Subcutaneous abdominal adipose tissue (tissue), 5 donors: ENCODE data around the gene TERC.

Experiments used
- H3K27ac ChIP-seq: one replicate; pipeline ENCODE4 v1.7.0; 2013; ENCODE audit warnings: low read depth, mild to moderate bottlenecking, inconsistent platforms, low read length, moderate library complexity
- H3K27me3 ChIP-seq, 5 donors: one replicate each; pipeline ENCODE4 v1.7.0; 2013; ENCODE audit warnings: low read length in 5 of 5, inconsistent platforms in 1 of 5; ENCODE audit not compliant: control insufficient read depth in 5 of 5, insufficient read depth in 4 of 5
- H3K36me3 ChIP-seq, 5 donors: one replicate each; pipeline ENCODE4 v1.7.0; 2013; ENCODE audit warnings: low read length in 5 of 5; ENCODE audit not compliant: control insufficient read depth in 5 of 5, insufficient read depth in 5 of 5
- H3K4me1 ChIP-seq, 5 donors: one replicate each; pipeline ENCODE4 v1.7.0; 2013; ENCODE audit warnings: low read length in 5 of 5, mild to moderate bottlenecking in 3 of 5, moderate library complexity in 1 of 5; ENCODE audit not compliant: control insufficient read depth in 5 of 5, insufficient read depth in 5 of 5
- H3K4me3 ChIP-seq, 5 donors: one replicate each; pipeline ENCODE4 v1.7.0; 2013; ENCODE audit warnings: low read length in 5 of 5, low read depth in 1 of 5
- H3K9ac ChIP-seq, 5 donors: one replicate each; pipeline ENCODE4 v1.7.0; 2013; ENCODE audit warnings: low read length in 5 of 5, mild to moderate bottlenecking in 4 of 5, moderate library complexity in 3 of 5
- H3K9me3 ChIP-seq, 5 donors: one replicate each; pipeline ENCODE4 v1.7.0; 2013; ENCODE audit warnings: low read length in 5 of 5; ENCODE audit not compliant: control insufficient read depth in 5 of 5
- donor health status: healthy.
- donor health status: healthy.
- donor health status: healthy.
- donor health status: healthy.
- donor health status: healthy.

Gene TERC

DNA sequence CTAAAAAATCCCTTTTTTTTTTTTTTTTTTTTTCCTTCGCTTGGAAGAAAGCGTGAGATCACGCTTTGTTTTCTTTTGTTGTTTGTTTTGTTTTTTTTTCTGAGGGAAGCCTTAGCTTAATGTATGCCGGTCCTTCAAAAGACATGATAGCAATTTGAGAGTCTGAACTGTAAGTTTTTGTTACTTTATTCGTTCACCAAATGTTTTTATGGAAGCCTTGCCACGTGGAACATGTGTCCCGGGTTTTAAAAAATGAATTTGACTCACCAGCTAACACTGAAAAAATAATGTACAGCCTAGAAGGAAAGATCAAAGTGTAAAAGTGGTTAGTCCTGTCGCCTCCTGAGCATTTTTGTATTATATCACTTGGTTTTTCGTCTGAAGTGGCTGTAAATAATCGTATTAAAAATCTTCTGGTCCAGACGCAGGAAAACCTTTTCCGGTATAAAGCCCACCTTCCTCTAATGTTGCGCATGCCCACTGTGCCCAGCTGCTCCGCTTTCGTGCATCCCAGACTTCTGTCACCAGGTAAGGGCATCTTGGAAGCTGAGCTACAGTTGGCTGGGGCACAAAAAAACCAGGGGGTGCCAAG lies 7.5 kb upstream of the TERC start:
- peak overlapping the region; percentile 75 to 99 (median 96) for H3K9ac ChIP-seq
- H3K9me3 ChIP-seq, result no peaks in the 10 kb centered on the region
- peaks cover 5 to 29% (median 18%) of the 10 kb centered on the region in 5 donors for H3K4me1 ChIP-seq
- peak overlapping the region; percentile 99 for H3K27ac ChIP-seq
- peak overlapping the region; percentile 76 to 94 (median 86) for H3K4me3 ChIP-seq
- H3K27me3 ChIP-seq, result no peaks in the 10 kb centered on the region
- peaks cover 8 to 22% (median 12%) of the 10 kb centered on the region in 5 donors for H3K36me3 ChIP-seq

DNA sequence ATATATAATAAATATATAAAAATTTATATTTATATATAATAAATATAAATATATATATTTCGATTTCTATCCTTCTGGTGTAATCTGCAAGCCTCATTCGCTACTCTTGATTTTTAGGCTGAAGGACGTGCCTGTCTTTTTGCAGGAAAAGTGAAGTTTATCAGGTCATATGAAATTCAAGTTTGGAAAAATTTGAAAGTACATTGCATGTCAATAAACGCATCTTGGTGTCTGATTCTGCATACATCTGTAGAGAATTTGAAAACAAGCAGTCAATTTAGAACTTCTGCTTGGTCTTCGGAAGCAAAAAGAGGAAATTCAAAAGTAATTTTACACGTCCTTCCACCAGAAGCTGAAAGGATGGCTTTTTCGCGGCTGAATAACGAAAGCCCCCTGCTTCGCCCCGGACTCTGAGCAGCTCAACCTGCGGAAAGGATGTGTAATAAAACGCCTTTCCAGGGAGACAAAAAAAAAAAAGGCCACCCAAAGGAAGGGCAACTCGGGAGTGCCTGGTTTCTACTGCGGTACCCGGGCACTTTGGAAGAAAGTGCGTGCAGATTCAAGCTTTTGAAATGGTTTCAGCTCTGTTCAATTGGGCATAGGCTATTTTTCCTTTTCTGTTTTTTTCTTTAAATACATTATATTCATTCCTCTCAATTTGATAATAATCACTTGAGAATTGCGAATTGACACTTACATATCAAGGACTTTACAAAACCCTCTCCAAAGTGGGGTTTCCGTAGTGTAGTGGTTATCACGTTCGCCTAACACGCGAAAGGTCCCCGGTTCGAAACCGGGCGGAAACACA lies 6.8 kb upstream of the TERC start:
- Histone ChIP-seq H3K27me3 (no peaks in the 10 kb centered on the region), H3K9me3 (no peaks in the 10 kb centered on the region), H3K9ac (peak overlapping the region; percentile 75 to 99 (median 96)), H3K4me3 (peak overlapping the region; percentile 76 to 94 (median 86)), H3K27ac (peak overlapping the region; percentile 99), H3K36me3 (peaks cover 5 to 15% (median 7%) of the 10 kb centered on the region in 5 donors), H3K4me1 (peaks cover 5 to 29% (median 18%) of the 10 kb centered on the region in 5 donors)

DNA sequence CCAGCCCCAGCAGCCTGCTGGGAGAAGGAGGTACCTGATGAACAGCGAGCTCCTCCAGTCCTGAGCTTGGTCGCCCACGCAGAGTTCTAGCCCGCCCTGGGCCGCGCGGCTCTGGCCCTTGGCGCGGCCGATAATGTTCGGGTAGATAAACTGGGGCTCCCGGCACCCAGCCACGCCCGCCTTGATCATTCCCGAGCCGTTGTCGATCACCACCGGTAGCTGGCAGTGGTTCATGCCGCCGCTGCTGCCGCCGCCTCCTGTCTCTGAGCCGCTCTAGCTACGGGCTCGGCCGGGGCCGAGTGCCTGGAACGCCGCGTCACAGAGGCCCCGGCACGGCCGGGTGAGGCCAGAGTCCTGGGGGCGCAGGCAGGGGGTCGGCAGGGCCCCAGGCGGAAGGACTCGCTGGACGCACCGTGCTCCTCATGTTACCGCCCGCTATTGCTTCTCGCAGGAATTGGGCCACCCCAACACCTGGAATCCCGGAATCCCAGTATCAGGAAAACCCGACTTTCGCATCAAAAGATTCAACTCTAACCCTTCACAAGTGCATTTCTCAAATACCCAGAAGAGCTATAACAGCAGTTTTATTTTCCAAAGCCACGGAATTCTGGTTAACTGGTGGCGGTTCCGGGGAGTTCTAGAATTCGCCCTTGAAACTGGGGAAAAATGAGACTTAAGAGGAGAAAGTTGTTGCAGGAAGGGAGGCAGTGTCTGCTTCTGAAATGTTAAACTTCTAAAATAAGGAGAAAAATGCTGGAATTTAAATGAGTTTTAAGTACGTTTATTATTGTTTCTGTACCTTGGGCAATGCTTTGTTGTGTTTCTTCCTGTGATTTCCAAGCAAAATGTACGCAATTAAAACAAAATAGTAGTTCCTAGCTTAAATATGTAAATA lies 4.7 kb upstream of the TERC start, which contains the start of gene ACTRT3:
Gene ACTRT3 (minus strand): TSS at position 275 of the 895 bp plus-strand sequence. CDS start 41 bp downstream, at position 234.
- peaks cover 8 to 24% (median 12%) of the 10 kb centered on the region in 5 donors for H3K4me1 ChIP-seq
- peak within 1 kb of the TSS; percentile 79 to 91 (median 80) for H3K9ac ChIP-seq
- no peaks in the 10 kb centered on the region for H3K9me3 ChIP-seq
- no peaks in the 10 kb centered on the region for H3K36me3 ChIP-seq
- H3K27me3 ChIP-seq, result no peaks in the 10 kb centered on the region
- peak within 1 kb of the TSS; percentile 67 to 78 (median 77) for H3K4me3 ChIP-seq
- H3K27ac ChIP-seq, result peak within 1 kb of the TSS; percentile 84

DNA sequence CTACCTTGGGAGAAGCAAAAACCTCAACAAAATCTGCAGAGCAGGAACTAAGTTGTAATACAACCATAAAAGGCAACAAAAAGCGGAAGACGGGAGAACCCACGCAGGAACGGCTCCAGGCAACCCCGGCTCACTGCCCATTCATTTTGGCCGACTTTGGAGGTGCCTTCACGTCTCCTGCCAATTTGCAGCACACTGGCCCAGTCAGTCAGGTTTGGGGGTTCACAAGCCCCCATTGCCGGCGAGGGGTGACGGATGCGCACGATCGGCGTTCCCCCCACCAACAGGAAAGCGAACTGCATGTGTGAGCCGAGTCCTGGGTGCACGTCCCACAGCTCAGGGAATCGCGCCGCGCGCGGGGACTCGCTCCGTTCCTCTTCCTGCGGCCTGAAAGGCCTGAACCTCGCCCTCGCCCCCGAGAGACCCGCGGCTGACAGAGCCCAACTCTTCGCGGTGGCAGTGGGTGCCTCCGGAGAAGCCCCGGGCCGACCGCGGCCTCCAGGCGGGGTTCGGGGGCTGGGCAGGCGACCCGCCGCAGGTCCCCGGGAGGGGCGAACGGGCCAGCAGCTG lies 463 bp downstream of the TERC start:
- Histone ChIP-seq H3K36me3 (no peaks in the 10 kb centered on the region), H3K9me3 (peaks cover 0 to 2% (median 0%) of the 10 kb centered on the region in 5 donors), H3K4me1 (peaks cover 3 to 16% (median 8%) of the 10 kb centered on the region in 5 donors), H3K27me3 (no peaks in the 10 kb centered on the region), H3K4me3 (peak overlapping the region; percentile 79 to 97 (median 87)), H3K9ac (peak overlapping the region; percentile 84 to 95 (median 94)), H3K27ac (peak overlapping the region; percentile 96)

DNA sequence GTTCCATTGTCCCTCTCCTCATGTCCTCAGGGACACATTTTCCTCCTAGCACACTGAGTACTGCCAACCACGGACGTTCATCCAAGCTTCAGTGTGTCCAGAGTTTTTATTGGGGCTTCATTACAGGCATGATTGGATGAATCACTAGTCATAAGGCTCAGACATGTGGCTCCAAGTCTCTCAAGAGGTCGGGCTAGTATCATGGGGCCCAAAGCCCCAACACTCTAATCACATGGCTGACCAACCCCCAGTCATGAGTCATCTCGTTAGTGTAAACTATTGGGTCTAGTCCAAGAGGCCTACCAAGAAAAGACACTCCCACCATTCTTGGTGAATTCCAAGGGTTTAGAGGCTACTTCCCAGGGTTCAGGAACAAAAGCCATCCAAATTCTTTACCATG lies 4.4 kb downstream of the TERC start:
- H3K36me3 ChIP-seq, result no peaks in the 10 kb centered on the region
- no peaks in the 10 kb centered on the region for H3K27me3 ChIP-seq
- peaks cover 3 to 16% (median 8%) of the 10 kb centered on the region in 5 donors for H3K4me1 ChIP-seq
- H3K9me3 ChIP-seq, result peaks cover 0 to 2% (median 0%) of the 10 kb centered on the region in 5 donors
- H3K27ac ChIP-seq, result no peak overlapping the region
- no peak overlapping the region for H3K4me3 ChIP-seq
- H3K9ac ChIP-seq, result no peak overlapping the region

GRCh38 chr3:169759256-169759655 lies 5.6 kb downstream of the TERC start:
- Histone ChIP-seq H3K4me3 (no peak overlapping the region), H3K27ac (no peak overlapping the region), H3K9ac (no peak overlapping the region), H3K4me1 (peaks cover 0 to 7% (median 6%) of the 10 kb centered on the region in 5 donors), H3K36me3 (no peaks in the 10 kb centered on the region), H3K27me3 (peaks cover 0 to 3% (median 0%) of the 10 kb centered on the region in 5 donors), H3K9me3 (peaks cover 0 to 2% (median 0%) of the 10 kb centered on the region in 5 donors)

DNA sequence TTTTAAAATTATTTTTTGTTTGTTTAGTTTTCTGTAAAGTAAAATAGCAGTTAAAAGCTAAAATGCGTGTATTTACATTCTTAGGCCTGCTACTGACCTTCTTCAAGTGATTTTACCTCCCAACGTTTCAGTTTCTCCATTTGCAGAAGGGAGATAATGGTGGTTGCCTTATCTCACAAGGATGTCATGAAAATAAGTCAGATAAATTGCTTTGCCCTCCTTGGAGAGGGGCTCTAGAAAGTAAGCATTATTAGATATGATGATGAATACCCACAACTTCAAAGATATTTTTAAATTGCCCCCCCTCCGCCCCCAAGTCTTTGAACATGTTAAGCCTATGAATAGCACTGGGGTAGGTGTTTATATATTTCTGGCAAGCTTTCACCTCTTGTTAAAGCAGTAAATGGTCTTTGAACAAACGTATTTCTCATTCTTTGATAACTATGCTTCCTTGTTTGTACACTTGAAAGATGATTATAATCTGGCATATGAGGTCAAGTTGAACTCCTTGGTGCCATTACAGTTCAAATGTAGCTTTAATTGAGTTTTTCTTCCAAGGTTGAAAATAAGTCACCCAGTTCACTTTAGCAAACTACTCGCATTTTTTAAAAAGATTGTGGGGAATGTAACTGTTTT lies 6.4 kb downstream of the TERC start:
- Histone ChIP-seq H3K9ac (no peak overlapping the region), H3K27ac (no peak overlapping the region), H3K9me3 (peaks cover 0 to 2% (median 0%) of the 10 kb centered on the region in 5 donors), H3K4me1 (peaks cover 0 to 4% (median 0%) of the 10 kb centered on the region in 5 donors), H3K36me3 (no peaks in the 10 kb centered on the region), H3K4me3 (no peak overlapping the region), H3K27me3 (peaks cover 0 to 3% (median 0%) of the 10 kb centered on the region in 5 donors)

DNA sequence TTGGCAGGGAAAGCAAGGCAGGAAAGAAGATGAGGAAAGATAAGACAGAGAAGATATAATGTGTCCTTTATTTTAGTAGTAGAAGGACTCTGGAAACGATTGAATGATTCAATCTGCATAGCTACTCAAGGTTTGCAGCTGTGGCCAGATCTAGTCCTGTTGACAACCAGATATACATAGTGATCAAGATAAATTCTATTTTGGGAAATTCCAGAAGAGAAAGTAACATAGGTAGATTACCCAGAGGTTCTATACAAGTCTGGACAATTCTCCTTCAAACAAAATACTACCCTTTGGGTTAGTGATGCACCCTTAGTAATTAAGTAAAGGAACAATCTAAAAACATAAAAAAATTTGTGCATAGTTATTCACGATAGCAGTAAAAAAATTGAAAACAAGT lies 9.4 kb downstream of the TERC start:
- peaks cover 0 to 2% (median 0%) of the 10 kb centered on the region in 5 donors for H3K9me3 ChIP-seq
- H3K4me3 ChIP-seq, result no peak overlapping the region
- no peaks in the 10 kb centered on the region for H3K4me1 ChIP-seq
- no peaks in the 10 kb centered on the region for H3K36me3 ChIP-seq
- no peak overlapping the region for H3K9ac ChIP-seq
- H3K27me3 ChIP-seq, result peaks cover 0 to 3% (median 0%) of the 10 kb centered on the region in 5 donors
- no peak overlapping the region for H3K27ac ChIP-seq

- Histone ChIP-seq H3K4me1 (no peaks in the 10 kb centered on the region), H3K9ac (no peak overlapping the region), H3K27ac (no peak overlapping the region), H3K36me3 (no peaks in the 10 kb centered on the region), H3K4me3 (no peak overlapping the region), H3K27me3 (peaks cover 0 to 3% (median under 1%) of the 10 kb centered on the region in 5 donors), H3K9me3 (no peaks in the 10 kb centered on the region)
Observed at GRCh38 chr3:169754711-169755110, 10.1 kb downstream of the TERC start.
